NCI-H2196 treated with DMSO at 0.1 percent for 48 hours (cell line): ENCODE results near the gene TEX14.
"Not testable (repeated sequence)": the region's sequence is repeated elsewhere in the genome, so short reads cannot be mapped to it uniquely, and the experiment has no call there.

ENCODE experiments used
- DNase-seq: peaks from one replicate; lab custom pipeline; 2025; ENCODE audit not compliant: unreplicated experiment; lab: John Stamatoyannopoulos, UW

Gene TEX14

GRCh38 chr17:58568044-58568799, 123.6 kb downstream of the TEX14 start:
- no peak for DNase-seq

DNA sequence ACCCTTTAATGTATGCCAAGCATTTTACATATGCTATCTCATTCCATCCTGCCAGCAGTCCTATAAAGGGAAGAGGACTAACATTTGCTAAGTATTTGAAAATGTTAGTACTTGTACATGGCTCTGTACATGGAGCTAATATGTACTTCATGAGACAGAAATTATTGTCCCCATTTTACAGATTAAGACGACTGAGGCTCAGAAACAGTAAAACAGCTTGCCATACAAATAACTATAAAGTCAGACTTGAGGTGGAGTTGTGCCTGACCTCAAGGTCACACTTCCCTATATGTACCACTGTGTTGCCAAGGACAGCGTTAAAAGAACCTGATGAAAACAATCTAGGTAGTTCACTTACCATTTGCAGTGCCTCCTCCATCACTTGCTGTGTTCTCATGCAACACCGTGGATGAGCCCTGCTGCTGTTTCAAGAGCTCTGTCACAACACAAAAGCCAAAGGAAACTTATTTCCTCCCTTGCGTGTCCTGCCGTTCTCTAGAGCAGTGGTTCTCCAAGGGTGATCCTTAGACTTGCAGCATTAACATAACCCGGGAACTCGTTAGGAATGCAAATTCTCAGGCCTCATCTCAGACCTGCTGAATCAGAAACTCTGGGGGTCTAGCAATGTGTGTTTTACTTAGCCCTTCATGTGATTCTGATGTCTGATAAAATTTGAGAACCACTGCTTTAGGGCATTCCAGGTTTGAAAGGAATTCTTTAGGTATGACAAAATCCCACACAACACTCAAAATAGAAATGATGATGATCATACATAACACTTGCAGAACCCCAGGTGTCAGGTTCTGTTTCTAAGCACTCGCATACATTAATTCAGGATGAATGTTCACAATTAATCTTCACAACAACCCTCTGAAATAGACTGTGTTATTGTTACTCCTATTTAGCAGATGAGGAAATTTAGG, 126.2 kb downstream of the TEX14 start:
- no peak for DNase-seq

DNA sequence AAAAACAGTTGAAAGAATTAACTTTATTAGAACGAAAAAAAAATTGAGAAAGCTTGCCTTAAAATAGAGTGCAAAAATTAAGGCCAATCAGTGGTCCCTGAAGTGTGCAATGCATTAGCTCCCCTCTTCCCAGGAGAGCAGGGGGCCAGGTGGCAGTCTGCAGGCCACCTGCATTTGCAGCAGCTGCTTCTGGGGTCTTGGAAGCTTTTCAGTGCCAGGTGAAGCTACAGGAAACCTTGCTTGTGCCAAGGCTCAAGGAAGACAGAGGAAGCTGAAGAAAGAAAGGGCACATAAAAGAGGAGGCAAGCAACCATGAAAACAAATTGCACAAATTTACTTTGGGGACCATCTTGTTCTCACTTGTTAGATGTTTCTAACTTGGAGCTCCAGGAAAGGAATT, 126.9 kb downstream of the TEX14 start:
- DNase-seq: no peak

DNA sequence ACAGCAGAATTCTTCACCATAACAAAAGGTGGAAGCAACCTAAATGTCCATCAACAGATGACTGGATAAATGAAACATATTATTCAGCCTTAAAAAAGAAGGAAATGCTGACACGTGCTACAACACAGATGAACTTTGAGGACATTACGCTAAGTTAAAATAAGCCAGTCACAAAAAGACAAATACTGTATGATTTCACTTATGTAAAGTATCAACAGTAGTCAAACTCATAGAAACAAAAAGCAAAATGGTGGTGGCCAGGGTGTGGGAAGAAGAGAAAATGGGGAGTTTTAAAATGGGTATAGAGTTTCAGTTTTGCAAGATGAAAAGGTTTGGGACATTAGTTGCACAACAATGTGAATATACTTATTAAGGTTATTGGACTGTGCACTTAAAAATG, 127.6 kb downstream of the TEX14 start:
- DNase-seq: no peak

- DNase-seq: no peak
Observed at GRCh38 chr17:58560511-58560910, 131.3 kb downstream of the TEX14 start.

GRCh38 chr17:58557981-58558380, 133.9 kb downstream of the TEX14 start:
- no peak for DNase-seq

- DNase-seq: no peak
Observed at GRCh38 chr17:58556833-58557250, 135.0 kb downstream of the TEX14 start.

DNA sequence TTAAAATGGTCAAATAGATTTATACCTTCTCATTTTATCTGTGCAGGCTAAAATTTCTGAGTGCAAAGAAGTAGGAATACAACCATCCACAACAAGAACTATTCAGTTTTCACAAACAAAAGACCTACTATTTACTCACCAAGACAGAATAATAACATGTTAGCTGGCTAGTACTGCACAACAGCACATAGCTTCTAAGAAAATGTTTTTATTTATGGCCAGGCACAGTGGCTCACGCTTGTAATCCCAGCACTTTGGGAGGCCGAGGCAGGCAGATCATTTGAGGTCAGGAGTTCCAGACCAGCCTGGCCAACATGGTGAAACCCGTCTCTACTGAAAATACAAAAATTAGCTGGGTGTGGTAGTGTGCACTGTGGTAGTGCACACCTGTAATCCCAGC, 136.7 kb downstream of the TEX14 start:
- not testable (repeated sequence) for DNase-seq

DNA sequence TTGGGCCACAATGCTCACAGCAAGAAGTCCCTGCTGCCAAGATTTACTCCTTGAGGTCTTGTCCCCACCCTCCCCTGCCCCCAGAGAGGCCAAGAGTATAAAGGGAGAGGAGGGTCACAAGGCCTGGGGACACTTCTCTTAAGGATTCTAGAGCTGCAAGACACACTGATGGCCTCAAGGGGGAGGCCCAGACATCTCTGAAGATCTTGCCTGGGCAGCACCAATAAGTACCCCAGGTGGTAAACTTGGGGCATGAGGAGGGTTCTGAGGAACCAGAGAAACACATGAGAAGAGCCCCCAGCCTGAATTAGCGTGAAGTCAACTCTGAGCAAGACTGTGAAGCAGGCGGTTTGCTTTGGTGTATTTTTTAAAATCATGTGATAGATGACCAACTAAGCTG, 150.6 kb downstream of the TEX14 start:
- no peak for DNase-seq

DNA sequence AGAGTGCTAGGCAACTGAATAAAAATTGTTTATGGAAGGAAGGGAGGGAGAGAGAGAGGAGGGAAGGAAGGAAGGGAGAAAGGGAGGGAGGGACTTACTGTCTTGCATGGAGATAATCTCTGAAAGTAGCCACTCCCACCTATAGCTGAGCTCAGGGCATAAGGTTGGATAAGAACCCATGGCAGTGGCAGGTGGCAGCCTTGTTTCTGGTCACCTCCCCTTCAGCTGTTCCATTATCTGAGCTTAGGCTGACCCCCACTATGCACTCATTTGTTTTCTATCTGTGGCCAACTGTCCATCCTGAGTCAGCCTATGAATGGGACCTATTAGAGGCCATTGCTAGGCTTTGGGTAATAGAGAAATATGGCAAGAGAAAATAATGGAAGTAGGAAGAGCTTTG, 152.1 kb downstream of the TEX14 start:
- DNase-seq: no peak

DNA sequence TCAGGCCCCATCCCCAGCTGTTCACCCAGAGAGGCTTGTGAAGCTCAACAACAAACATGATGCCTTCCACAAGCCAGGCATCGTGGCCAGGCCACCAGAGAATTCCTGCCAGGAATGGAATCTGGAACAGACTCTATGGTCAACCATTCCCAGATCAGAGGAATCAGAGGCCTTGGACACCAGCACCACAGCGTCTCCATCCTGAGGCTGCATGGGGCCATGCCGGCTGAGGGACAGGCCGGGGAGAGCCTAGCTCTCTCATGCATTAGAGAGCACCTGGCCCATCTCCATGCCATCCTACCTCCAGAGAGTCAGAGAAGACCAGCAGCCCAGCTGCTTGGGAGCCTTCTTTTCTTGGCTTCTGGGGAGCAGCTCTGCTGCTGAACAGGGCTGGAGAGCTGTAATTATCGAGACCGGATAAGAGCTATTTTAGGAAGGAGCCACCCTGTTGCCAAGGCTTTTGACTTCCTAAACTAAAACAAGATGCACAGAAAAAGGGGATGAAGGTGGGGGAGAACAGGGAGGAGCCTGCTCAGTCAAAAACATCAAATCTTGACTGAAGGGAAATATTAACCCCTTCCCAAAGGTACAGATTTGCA, 152.9 kb downstream of the TEX14 start:
- DNase-seq: no peak

DNA sequence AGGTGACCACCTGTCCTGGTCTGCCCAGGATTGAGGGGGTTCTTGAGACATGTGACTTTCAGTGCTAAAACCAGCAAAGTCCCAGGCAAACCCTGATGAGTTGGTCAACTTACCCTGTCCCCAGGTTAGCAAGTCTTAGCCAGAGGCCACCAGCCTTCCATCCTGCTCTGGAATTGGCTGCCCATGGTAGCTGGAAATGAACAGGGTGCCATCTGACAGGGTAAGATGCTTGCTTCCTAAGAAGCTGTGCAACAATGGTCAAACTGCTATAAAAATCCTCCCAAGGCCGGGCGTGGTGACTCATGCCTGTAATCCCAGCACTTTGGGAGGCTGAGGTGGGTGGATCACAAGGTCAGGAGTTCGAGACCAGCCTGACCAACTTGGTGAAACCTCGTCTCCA, 154.6 kb downstream of the TEX14 start:
- DNase-seq: no peak

DNA sequence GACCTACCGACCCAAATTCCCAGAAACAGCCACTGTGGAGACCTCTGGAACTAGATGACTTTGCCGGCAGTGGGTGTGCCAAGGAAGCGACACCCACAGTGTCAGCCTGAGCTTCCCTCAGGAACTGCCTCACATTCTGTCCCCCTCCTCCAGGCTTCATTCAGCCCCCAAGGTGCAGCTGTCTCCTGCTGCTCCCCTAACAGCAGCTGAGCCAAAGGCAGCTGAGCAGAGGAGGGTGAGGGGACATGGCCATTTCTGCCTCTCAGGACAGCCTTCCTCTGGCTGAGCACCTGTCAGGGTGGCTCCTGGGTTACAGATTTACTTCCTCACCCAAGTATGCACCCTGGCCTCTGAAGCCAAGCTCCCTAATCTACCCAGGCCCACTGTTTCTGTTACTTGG, 155.3 kb downstream of the TEX14 start:
- no peak for DNase-seq

- DNase-seq: no peak
Observed at GRCh38 chr17:58535431-58535830, 156.4 kb downstream of the TEX14 start.

DNA sequence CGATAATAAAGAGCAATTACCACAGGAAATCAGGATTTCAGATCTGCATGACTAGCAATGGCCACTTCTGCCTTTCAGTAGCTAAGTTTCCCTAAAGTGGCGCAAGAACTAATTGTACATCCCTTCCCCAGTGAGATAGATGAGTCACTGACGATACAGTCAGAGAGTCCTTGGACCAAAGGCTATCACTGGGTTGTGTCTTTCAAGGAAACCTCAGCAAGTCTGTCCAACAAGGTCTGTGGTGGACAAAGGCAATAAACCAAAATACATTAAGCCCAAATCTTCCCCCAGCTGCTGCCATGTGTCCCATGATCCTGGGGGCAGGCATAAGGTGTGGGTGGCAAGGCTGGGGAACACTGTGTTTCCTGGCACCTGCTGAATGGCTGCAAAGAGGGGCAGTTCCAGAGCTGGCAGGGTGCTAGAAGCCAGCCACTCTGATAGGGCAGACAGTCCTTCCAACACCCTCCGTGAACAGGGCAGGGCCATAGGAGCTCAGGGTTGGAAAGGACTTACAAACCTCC, 156.9 kb downstream of the TEX14 start:
- DNase-seq: no peak

DNA sequence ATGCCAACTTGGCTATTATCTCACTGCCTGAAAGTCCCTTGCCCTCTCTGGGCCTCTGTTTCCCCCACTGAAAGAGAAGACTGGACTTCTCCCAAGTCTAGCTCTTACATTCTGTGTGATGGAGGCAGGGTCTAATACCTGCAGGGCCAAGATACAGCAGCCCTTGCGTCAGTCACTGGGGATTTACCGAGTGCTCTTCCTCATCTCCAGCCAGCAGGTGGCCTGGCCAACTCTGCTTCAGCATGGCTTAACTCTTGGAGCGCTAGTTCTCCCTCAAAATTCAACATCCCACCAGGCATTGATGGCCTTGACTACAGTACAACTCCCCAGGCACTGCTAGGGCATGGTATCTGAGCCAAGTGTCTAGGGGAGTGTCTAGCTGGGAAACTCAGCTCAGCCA, 157.5 kb downstream of the TEX14 start:
- no peak for DNase-seq

GRCh38 chr17:58533616-58534188, 158.1 kb downstream of the TEX14 start:
- no peak for DNase-seq

DNA sequence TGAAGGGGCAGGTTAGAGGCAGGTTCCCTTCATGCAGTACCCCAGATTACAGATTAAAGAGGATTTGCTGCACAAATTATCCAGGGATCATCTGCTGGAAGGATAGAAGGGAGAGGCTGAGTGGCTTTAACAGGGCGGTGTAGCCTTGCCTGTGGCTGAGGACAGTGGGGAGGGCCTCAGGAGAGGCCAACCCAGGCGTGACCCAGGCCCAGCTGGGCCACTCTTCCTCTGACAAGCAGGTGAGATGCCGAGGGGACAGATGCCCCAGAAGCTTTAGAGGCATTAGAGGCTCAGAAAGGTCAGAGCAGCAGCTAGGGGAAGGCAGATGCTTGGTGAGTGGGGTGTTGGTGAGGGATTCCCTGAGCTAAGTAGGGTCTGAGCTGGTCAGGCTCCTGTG, 159.3 kb downstream of the TEX14 start:
- DNase-seq: no peak

DNA sequence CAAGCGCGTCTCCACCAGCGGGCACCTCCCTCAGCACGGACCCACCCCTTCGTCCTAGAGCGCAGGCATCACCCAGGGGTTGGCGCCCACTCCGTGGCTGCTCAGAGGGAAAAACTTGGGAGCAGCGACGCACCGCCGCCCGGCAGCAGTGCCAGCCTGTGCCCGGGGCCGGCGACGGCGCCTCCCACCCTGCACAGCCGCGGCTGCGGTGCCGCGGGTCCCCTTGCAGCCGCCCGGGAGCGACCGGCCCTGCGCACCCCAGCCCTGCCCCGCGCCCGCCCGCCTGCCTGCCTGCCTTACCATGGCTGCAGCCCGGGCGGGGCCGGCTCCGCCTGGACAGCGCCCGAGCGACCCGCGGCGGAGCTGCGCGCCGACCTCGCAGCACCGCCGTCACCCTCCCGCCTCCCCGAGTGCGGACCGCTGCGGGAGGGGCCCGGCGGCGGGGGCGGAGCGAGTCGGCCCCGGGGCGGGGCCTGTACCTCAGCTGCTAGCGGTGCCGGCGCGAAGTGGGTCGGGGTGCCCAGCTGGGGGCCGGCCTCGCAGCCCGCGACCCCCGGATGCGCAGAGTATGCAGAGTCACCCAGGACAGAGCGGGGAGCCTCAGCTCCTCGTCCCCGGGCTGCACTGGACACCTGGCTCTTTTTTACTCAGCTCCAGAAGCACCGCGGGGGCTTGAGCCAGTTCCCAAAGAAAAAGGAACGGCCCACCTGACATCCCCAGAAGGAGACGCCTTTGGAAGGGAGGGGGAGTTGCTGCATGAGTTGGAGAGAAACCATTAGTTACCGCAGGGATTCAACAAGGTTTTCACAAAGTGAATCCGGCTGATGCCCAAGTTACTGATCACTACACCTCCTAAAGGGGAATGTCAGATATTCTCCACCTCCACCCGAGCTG, 159.9 kb downstream of the TEX14 start:
- no peak for DNase-seq

DNA sequence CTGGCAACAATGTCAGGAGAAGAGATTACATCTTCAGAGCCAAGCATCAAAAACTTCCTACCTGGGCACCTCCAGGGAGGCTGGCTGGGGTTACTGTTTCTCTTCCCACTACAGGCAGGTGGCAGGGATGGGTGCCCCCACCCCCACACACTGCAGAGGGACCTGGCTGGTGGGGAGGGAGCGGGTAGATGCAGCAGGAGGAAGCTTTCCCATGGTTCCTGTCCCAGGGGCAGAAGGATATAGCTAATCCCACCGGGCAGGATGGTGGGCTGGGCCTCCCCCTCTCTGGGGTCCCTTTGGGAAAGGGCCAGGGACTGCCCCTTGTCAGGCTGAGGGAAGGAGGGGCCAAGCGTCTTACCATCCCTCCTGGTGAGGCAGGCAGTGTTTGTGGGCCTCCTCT, 160.7 kb downstream of the TEX14 start:
- no peak for DNase-seq
